GM18861 (cell line): ENCODE results near the gene FGD4.
A peak's percentile ranks its signal among the peaks of the same experiment; 100 is the strongest.

Experiments
- ATAC-seq: cut with Tn5 transposase; IDR thresholded peaks from one replicate; pipeline ENCODE4 v1.9.1; 2021; ENCODE audit not compliant: unreplicated experiment

The FGD4 gene

GRCh38 chr12:32603071-32603470, 203.7 kb downstream of the FGD4 start:
- no peak for ATAC-seq

- peak; percentile 89 for ATAC-seq
Observed at GRCh38 chr12:32603858-32604257, 204.5 kb downstream of the FGD4 start.

GRCh38 chr12:32604565-32604964, 205.2 kb downstream of the FGD4 start:
- ATAC-seq: no peak

GRCh38 chr12:32605326-32606095, 206.2 kb downstream of the FGD4 start:
- ATAC-seq: no peak

- no peak for ATAC-seq
Observed at GRCh38 chr12:32606443-32606842, 207.1 kb downstream of the FGD4 start.

GRCh38 chr12:32609966-32610365, 210.6 kb downstream of the FGD4 start:
- ATAC-seq: no peak

- no peak for ATAC-seq
Observed at GRCh38 chr12:32611986-32612385, 212.6 kb downstream of the FGD4 start.

- ATAC-seq: no peak
Observed at GRCh38 chr12:32612658-32613614, 213.6 kb downstream of the FGD4 start.

GRCh38 chr12:32615441-32615840, 216.1 kb downstream of the FGD4 start:
- ATAC-seq: no peak

- no peak for ATAC-seq
Observed at GRCh38 chr12:32617534-32617933, 218.2 kb downstream of the FGD4 start.

GRCh38 chr12:32618115-32618514, 218.8 kb downstream of the FGD4 start:
- ATAC-seq: no peak

- ATAC-seq: no peak
Observed at GRCh38 chr12:32627976-32628375, 228.6 kb downstream of the FGD4 start.

- ATAC-seq: no peak
Observed at GRCh38 chr12:32641287-32641901, 242.0 kb downstream of the FGD4 start.

- ATAC-seq: no peak
Observed at GRCh38 chr12:32644431-32644830, 245.1 kb downstream of the FGD4 start.

GRCh38 chr12:32647275-32647674, 247.9 kb downstream of the FGD4 start:
- no peak for ATAC-seq

GRCh38 chr12:32650508-32650907, 251.2 kb downstream of the FGD4 start:
- ATAC-seq: no peak

- no peak for ATAC-seq
Observed at GRCh38 chr12:32651151-32651955, 252.0 kb downstream of the FGD4 start.

GRCh38 chr12:32651956-32652210, 252.5 kb downstream of the FGD4 start:
- no peak for ATAC-seq

GRCh38 chr12:32659908-32660440, 260.6 kb downstream of the FGD4 start:
- no peak for ATAC-seq

- ATAC-seq: no peak
Observed at GRCh38 chr12:32661706-32662105, 262.3 kb downstream of the FGD4 start.

- no peak for ATAC-seq
Observed at GRCh38 chr12:32662665-32663064, 263.3 kb downstream of the FGD4 start.
